Effector memory CD8-positive, alpha-beta T cell (primary cell): ENCODE results near the gene TRAF3.
A peak's percentile ranks its signal among the peaks of the same experiment; 100 is the strongest.

Experiments used
- ATAC-seq: fragments of 150-1000 bp; cut with Tn5 transposase; replicated peaks from 2 replicates; pipeline ENCODE4 v1.10.0; 2021; ENCODE audit warnings: mild to moderate bottlenecking, moderate library complexity
- DNase-seq, 3 experiments: peaks; one replicate each; pipeline ENCODE4 v3.0.0; 2021
- H3K27ac Mint-ChIP-seq, 2 donors: one replicate each; pipeline ENCODE4 v1.8.0; 2022; ENCODE audit warnings: mild to moderate bottlenecking in 2 of 2, mixed read lengths in 2 of 2, moderate library complexity in 2 of 2
- H3K27me3 Mint-ChIP-seq, 2 donors: one replicate each; pipeline ENCODE4 v1.8.0; 2022; ENCODE audit warnings: mixed read lengths in 2 of 2
- H3K36me3 Mint-ChIP-seq: one replicate; pipeline ENCODE4 v1.8.0; 2022; ENCODE audit warnings: mild to moderate bottlenecking, moderate library complexity, mixed read lengths; ENCODE audit not compliant: insufficient read depth
- H3K4me1 Mint-ChIP-seq, 2 donors: one replicate each; pipeline ENCODE4 v1.8.0; 2022; ENCODE audit warnings: low read depth in 2 of 2, mixed read lengths in 2 of 2
- H3K4me3 Mint-ChIP-seq, 2 donors: one replicate each; pipeline ENCODE4 v1.8.0; 2022; ENCODE audit warnings: mild to moderate bottlenecking in 2 of 2, mixed read lengths in 2 of 2, moderate library complexity in 2 of 2
- H3K9me3 Mint-ChIP-seq, 2 donors: one replicate each; pipeline ENCODE4 v1.8.0; 2022; ENCODE audit warnings: mixed read lengths in 2 of 2

TRAF3 gene

GRCh38 chr14:102738373-102739189 lies 38.7 kb upstream of the TRAF3 start:
- DNase-seq = no peak
- Mint-ChIP-seq H3K9me3 (no peaks in the 10 kb centered on the region), H3K4me1 (peaks cover 2 to 4% of the 10 kb centered on the region in 2 donors), H3K27me3 (no peaks in the 10 kb centered on the region), H3K4me3 (no peak overlapping the region), H3K36me3 (peaks cover 7% of the 10 kb centered on the region), H3K27ac (no peak overlapping the region)
- no peak for ATAC-seq

- Mint-ChIP-seq H3K27me3 (no peaks in the 10 kb centered on the region), H3K9me3 (no peaks in the 10 kb centered on the region), H3K36me3 (peaks cover 4% of the 10 kb centered on the region), H3K4me3 (no peak overlapping the region), H3K4me1 (peaks cover 0 to 4% of the 10 kb centered on the region in 2 donors), H3K27ac (no peak overlapping the region)
- DNase-seq = no peak
- no peak for ATAC-seq
Observed at GRCh38 chr14:102739190-102739469, 38.1 kb upstream of the TRAF3 start.

GRCh38 chr14:102746634-102747438 lies 30.4 kb upstream of the TRAF3 start:
- ATAC-seq = no peak
- Mint-ChIP-seq H3K4me3 (no peak overlapping the region), H3K36me3 (no peaks in the 10 kb centered on the region), H3K9me3 (no peaks in the 10 kb centered on the region), H3K4me1 (no peaks in the 10 kb centered on the region), H3K27me3 (no peaks in the 10 kb centered on the region), H3K27ac (no peak overlapping the region)
- no peak for DNase-seq

- Mint-ChIP-seq H3K27ac (no peak overlapping the region), H3K4me3 (no peak overlapping the region), H3K27me3 (no peaks in the 10 kb centered on the region), H3K36me3 (no peaks in the 10 kb centered on the region), H3K9me3 (no peaks in the 10 kb centered on the region), H3K4me1 (no peaks in the 10 kb centered on the region)
- no peak for ATAC-seq
- DNase-seq = no peak
Observed at GRCh38 chr14:102748806-102749205, 28.4 kb upstream of the TRAF3 start.

GRCh38 chr14:102749393-102750305 lies 27.6 kb upstream of the TRAF3 start:
- no peak overlapping the region for H3K4me3 Mint-ChIP-seq
- H3K4me1 Mint-ChIP-seq = no peaks in the 10 kb centered on the region
- no peak overlapping the region for H3K27ac Mint-ChIP-seq
- no peaks in the 10 kb centered on the region for H3K27me3 Mint-ChIP-seq
- H3K36me3 Mint-ChIP-seq = no peaks in the 10 kb centered on the region
- no peak for ATAC-seq
- DNase-seq = no peak
- no peaks in the 10 kb centered on the region for H3K9me3 Mint-ChIP-seq

GRCh38 chr14:102750376-102750775 lies 26.9 kb upstream of the TRAF3 start:
- no peak overlapping the region for H3K4me3 Mint-ChIP-seq
- no peak for DNase-seq

GRCh38 chr14:102751088-102751487 lies 26.2 kb upstream of the TRAF3 start:
- ATAC-seq (no peak), DNase-seq (no peak)
- peaks cover 0 to 2% of the 10 kb centered on the region in 2 donors for H3K4me1 Mint-ChIP-seq
- H3K4me3 Mint-ChIP-seq = no peak overlapping the region
- no peaks in the 10 kb centered on the region for H3K27me3 Mint-ChIP-seq
- no peaks in the 10 kb centered on the region for H3K36me3 Mint-ChIP-seq
- no peaks in the 10 kb centered on the region for H3K9me3 Mint-ChIP-seq
- H3K27ac Mint-ChIP-seq = no peak overlapping the region

More at GRCh38 chr14:102750376-102750775, 26.9 kb upstream of the TRAF3 start:
- no peak overlapping the region for H3K27ac Mint-ChIP-seq
- H3K4me1 Mint-ChIP-seq = peaks cover 0 to 2% of the 10 kb centered on the region in 2 donors
- H3K9me3 Mint-ChIP-seq = no peaks in the 10 kb centered on the region
- no peak for ATAC-seq
- H3K27me3 Mint-ChIP-seq = no peaks in the 10 kb centered on the region
- H3K36me3 Mint-ChIP-seq = no peaks in the 10 kb centered on the region

- DNase-seq (no peak), ATAC-seq (no peak)
- no peaks in the 10 kb centered on the region for H3K27me3 Mint-ChIP-seq
- no peaks in the 10 kb centered on the region for H3K9me3 Mint-ChIP-seq
- no peaks in the 10 kb centered on the region for H3K36me3 Mint-ChIP-seq
- peak overlapping the region in 1 of 2 donors; percentile 6 for H3K27ac Mint-ChIP-seq
- no peak overlapping the region for H3K4me3 Mint-ChIP-seq
- H3K4me1 Mint-ChIP-seq = peaks cover 0 to 2% of the 10 kb centered on the region in 2 donors
Observed at GRCh38 chr14:102752239-102752847, 24.9 kb upstream of the TRAF3 start.

- H3K4me3 Mint-ChIP-seq = no peak overlapping the region
- no peak overlapping the region for H3K27ac Mint-ChIP-seq
- peaks cover 0 to 2% of the 10 kb centered on the region in 2 donors for H3K4me1 Mint-ChIP-seq
- DNase-seq (no peak), ATAC-seq (no peak)
- H3K27me3 Mint-ChIP-seq = no peaks in the 10 kb centered on the region
- no peaks in the 10 kb centered on the region for H3K36me3 Mint-ChIP-seq
- no peaks in the 10 kb centered on the region for H3K9me3 Mint-ChIP-seq
Observed at GRCh38 chr14:102754370-102755262, 22.6 kb upstream of the TRAF3 start.

- H3K4me3 Mint-ChIP-seq = no peak overlapping the region
- no peaks in the 10 kb centered on the region for H3K9me3 Mint-ChIP-seq
- H3K36me3 Mint-ChIP-seq = no peaks in the 10 kb centered on the region
- H3K27ac Mint-ChIP-seq = peak overlapping the region in 1 of 2 donors; percentile 17
- H3K4me1 Mint-ChIP-seq = peaks cover 0 to 4% of the 10 kb centered on the region in 2 donors
- ATAC-seq = no peak
- H3K27me3 Mint-ChIP-seq = peaks cover 7 to 21% of the 10 kb centered on the region in 2 donors
- DNase-seq = no peak
Observed at GRCh38 chr14:102757646-102758045, 19.6 kb upstream of the TRAF3 start.

- no peaks in the 10 kb centered on the region for H3K36me3 Mint-ChIP-seq
- H3K4me1 Mint-ChIP-seq = peaks cover 0 to 4% of the 10 kb centered on the region in 2 donors
- H3K4me3 Mint-ChIP-seq = no peak overlapping the region
- peak overlapping the region in 1 of 2 donors; percentile 17 for H3K27ac Mint-ChIP-seq
- ATAC-seq (no peak), DNase-seq (no peak)
- no peaks in the 10 kb centered on the region for H3K9me3 Mint-ChIP-seq
- H3K27me3 Mint-ChIP-seq = peaks cover 7 to 21% of the 10 kb centered on the region in 2 donors
Observed at GRCh38 chr14:102758087-102758486, 19.2 kb upstream of the TRAF3 start.

GRCh38 chr14:102759456-102760187 lies 17.6 kb upstream of the TRAF3 start:
- ATAC-seq (no peak), DNase-seq (no peak)
- Mint-ChIP-seq H3K4me3 (no peak overlapping the region), H3K27me3 (peaks cover 13 to 21% of the 10 kb centered on the region in 2 donors), H3K9me3 (no peaks in the 10 kb centered on the region), H3K4me1 (peaks cover 0 to 4% of the 10 kb centered on the region in 2 donors), H3K27ac (no peak overlapping the region), H3K36me3 (no peaks in the 10 kb centered on the region)
